Coronary artery (tissue), 2 donors: Measurements from ENCODE around the gene ST7L.

Experiments used
- DNase-seq: peaks from one replicate; pipeline ENCODE4 v3.0.0-alpha.2; 2017; ENCODE audit warnings: low spot score
- H3K27ac ChIP-seq, 2 donors: fragments of 200-600 bp; sonication (generic); one replicate each; pipeline ENCODE4 v1.5.1; 2016 to 2019
- H3K4me3 ChIP-seq: fragments of 200-600 bp; sonication (generic); 2 replicates; pipeline ENCODE4 v1.5.1; 2016; ENCODE audit warnings: mild to moderate bottlenecking, moderate library complexity
- CTCF ChIP-seq: fragments of 200-600 bp; sonication (generic); IDR thresholded peaks from one replicate; pipeline ENCODE4 v1.5.1; 2019; ENCODE audit warnings: antibody characterized with exemption

The ST7L gene

GRCh38 chr1:112529301-112529700 is 89.6 kb downstream of the ST7L start:
- DNase-seq = no peak
- no peak overlapping the region for H3K27ac ChIP-seq
- no peak for TF ChIP-seq CTCF
- no peak overlapping the region for H3K4me3 ChIP-seq

- Histone ChIP-seq H3K4me3 (no peak overlapping the region), H3K27ac (no peak overlapping the region)
- no peak for DNase-seq
- no peak for TF ChIP-seq CTCF
Observed at GRCh38 chr1:112528076-112528475, 90.9 kb downstream of the ST7L start.

DNA sequence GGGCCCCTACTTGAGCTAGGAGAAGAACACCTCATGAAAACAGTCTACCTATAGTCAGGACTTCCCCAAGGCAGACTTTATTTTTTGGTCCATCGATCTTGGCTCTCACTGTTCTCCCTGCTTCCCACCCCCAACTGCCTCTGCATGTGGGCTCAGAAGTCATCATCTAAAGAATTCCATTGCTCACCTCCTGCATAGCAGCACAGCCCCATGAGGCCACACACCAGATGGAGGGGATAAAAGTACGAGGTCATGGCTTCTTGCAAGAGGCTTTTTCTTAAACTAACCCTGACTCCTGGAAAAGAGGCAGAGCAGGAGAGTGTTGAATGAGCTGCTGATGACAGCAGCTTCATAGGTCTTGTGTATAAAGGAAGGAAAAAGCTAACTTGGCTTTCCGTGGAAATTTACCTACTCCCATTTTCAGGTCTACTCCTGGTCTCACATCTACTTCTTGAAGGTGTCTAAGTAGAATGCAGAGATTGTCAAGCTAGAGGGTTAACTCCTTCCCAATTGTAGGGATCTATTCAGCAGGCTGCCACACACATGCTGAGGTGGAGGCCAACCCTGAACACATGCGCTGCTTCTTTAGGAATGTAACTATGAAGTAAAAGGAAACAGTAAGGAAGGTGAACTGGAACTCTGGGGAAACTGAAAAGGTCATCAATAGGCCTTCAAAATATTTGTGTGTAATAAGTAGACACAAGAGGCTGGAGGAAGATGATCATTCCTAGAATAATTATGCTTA is 91.5 kb downstream of the ST7L start:
- Histone ChIP-seq H3K27ac (no peak overlapping the region), H3K4me3 (no peak overlapping the region)
- DNase-seq = no peak
- no peak for TF ChIP-seq CTCF

DNA sequence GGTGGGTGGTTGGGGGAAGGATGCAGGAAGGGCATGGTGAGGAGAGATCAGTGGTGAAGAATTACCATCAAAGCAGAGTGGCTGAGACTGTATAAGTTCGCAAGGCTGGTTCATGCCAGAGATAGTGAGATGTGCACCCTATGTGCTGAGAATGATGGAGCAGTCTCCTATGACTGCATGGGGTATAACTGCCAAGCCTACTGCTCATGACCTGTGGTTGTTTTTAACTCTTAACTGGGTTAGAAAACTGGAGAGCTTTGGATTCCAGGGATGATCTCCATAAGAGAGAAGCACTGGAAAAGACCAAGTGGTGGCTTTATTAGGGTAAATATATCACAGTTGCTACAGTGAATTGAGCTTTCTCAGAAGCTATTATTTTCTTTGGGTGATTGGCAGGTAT is 94.0 kb downstream of the ST7L start:
- Histone ChIP-seq H3K27ac (no peak overlapping the region), H3K4me3 (no peak overlapping the region)
- no peak for TF ChIP-seq CTCF
- DNase-seq = no peak

GRCh38 chr1:112524251-112524650 is 94.7 kb downstream of the ST7L start:
- no peak overlapping the region for H3K27ac ChIP-seq
- no peak for TF ChIP-seq CTCF
- no peak for DNase-seq

DNA sequence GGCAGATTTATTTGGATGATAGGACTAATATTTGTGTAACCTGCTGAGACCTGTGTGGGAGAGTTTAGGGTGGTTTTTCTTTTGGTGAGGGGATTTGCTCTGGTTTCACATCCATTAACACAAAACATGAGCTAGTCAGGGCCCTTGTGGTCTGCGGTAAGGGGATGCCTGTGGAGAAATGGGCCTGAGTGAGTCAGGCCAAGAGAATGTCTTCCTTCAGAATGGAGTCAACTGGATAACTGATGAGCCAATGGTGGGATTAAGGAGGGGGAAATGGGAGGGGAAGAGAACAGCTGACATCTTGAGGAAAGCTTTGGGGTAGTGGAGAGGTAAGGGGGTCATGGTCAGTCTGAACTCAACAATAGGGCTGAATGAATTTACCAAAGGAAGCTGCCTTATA is 96.3 kb downstream of the ST7L start:
- no peak for DNase-seq
- Histone ChIP-seq H3K4me3 (no peak overlapping the region), H3K27ac (no peak overlapping the region)
- TF ChIP-seq CTCF = no peak

More at GRCh38 chr1:112524251-112524650, 94.7 kb downstream of the ST7L start:
- H3K4me3 ChIP-seq = no peak overlapping the region

GRCh38 chr1:112520166-112520565 is 98.8 kb downstream of the ST7L start:
- Histone ChIP-seq H3K4me3 (no peak overlapping the region), H3K27ac (no peak overlapping the region)
- DNase-seq = no peak

More at GRCh38 chr1:112520166-112520565, 98.8 kb downstream of the ST7L start:
- TF ChIP-seq CTCF = no peak
